NCI-H2107 (cell line): ENCODE data around the gene DISP3.

ENCODE experiments used
- DNase-seq: peaks from one replicate; lab custom pipeline; 2025; lab: John Stamatoyannopoulos, UW

The DISP3 gene

GRCh38 chr1:11529330-11529729 is 50.4 kb downstream of the DISP3 start:
- no peak for DNase-seq

- no peak for DNase-seq
Observed at GRCh38 chr1:11529763-11530730, 51.1 kb downstream of the DISP3 start.

GRCh38 chr1:11530731-11531311 is 51.9 kb downstream of the DISP3 start:
- DNase-seq = no peak

GRCh38 chr1:11531314-11531870 is 52.4 kb downstream of the DISP3 start:
- DNase-seq = no peak

GRCh38 chr1:11531943-11532342 is 53.0 kb downstream of the DISP3 start:
- DNase-seq = no peak

- DNase-seq = no peak
Observed at GRCh38 chr1:11533790-11534787, 55.1 kb downstream of the DISP3 start.

- no peak for DNase-seq
Observed at GRCh38 chr1:11534846-11535245, 55.9 kb downstream of the DISP3 start.

DNA sequence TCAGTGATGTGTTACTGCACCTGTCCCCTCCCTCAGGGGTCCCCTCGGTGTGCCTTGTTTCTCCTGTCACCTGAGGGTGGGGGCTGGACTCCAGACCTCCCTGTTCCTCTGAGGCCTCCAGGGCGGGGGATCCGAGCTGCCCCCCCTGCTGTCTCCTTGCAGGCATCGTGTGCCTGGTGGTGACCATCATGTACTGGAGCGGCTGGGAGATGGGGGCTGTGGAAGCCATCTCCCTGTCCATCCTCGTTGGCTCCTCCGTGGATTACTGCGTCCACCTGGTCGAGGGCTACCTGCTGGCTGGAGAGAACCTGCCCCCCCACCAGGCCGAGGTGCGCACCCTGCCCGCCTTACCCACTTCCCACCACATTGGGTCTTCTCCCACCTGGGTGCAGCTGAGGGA is 56.4 kb downstream of the DISP3 start:
- no peak for DNase-seq

- no peak for DNase-seq
Observed at GRCh38 chr1:11535761-11536572, 57.0 kb downstream of the DISP3 start.

DNA sequence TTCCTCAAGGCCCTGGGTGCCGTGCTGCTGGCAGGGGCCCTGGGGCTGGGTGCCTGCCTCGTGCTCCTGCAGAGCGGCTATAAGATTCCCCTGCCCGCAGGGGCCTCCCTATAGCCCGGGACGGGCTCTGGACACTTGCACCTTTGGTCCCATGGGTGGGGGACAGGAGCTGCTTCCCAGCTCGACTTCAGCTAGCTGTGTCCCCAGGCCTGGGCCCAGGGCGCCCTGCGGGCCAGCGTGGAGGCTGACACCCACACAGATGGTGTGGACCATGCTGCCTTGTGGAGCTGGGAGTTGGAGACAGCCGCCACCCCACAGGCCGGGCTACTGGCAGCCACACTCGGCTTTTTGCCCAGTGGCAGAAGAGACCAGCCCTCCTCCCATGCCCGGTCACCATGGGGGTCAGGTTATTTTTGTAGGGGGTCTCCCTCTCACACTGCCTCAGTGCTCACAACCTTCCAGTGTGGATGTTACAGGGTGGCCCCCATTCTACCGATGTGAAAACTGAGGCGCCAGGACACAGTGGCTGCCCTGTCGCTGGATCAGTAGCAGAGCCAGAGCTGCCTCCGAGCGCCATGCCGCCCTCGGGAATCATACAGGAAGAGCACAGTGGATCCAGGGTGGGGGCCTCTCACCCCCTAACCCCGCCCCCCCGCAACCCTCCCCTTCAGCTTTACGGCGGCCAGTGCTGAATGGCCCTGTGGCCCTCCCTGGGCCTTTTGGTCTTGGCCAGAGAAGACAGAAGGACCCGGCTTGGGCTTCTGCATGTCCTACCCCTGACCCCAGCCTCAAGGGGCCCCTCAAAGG is 57.8 kb downstream of the DISP3 start:
- DNase-seq = no peak

GRCh38 chr1:11537380-11537764 is 58.4 kb downstream of the DISP3 start:
- DNase-seq = no peak

- DNase-seq = no peak
Observed at GRCh38 chr1:11537854-11538591, 59.1 kb downstream of the DISP3 start.

GRCh38 chr1:11538886-11539285 is 59.9 kb downstream of the DISP3 start:
- no peak for DNase-seq

- no peak for DNase-seq
Observed at GRCh38 chr1:11539850-11540772, 61.2 kb downstream of the DISP3 start.

- no peak for DNase-seq
Observed at GRCh38 chr1:11540773-11541160, 61.8 kb downstream of the DISP3 start.

DNA sequence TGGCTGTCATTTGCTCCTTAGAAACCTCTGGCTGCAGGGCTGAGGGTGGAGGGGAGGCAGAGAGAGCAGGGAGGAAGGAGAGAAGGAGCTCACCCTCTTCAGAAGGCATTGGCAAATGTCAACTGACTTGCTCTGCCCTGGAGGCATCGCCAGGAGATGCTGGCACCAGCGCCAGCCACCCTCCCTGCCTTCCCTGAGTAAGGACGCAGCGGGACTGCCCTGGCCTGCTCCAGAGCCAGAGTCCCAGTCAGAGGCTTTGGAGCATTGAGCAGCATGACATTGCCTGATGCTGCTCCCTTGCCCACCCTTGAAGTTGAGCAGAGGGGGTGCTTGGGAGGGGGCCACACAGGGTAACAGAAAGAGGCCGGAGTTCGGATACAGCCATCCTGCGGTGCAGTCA is 62.3 kb downstream of the DISP3 start:
- no peak for DNase-seq

- DNase-seq = no peak
Observed at GRCh38 chr1:11541956-11542355, 63.0 kb downstream of the DISP3 start.

DNA sequence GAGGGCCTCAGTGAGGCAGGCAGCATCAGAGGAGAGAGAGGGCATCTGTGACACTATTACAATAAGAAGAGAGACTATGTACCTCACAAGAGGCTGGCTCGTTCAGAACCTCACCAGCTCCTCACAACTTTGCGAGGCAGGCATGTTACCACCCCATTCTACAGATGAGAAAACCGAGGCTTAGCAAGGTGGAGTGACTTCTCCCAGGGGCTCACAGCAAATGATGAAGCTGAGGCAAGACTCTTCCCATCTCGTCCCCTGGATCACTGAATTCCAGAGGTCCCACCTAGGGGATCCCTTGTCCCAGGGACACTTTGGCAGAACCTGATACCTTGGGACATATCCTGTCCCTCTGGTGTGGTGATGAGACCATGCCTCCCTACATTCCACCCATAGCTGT is 64.4 kb downstream of the DISP3 start:
- no peak for DNase-seq
